ENCODE measurements around the gene BRD7.
A peak's percentile ranks its signal among the peaks of the same experiment; 100 is the strongest.

Gene BRD7

DNA sequence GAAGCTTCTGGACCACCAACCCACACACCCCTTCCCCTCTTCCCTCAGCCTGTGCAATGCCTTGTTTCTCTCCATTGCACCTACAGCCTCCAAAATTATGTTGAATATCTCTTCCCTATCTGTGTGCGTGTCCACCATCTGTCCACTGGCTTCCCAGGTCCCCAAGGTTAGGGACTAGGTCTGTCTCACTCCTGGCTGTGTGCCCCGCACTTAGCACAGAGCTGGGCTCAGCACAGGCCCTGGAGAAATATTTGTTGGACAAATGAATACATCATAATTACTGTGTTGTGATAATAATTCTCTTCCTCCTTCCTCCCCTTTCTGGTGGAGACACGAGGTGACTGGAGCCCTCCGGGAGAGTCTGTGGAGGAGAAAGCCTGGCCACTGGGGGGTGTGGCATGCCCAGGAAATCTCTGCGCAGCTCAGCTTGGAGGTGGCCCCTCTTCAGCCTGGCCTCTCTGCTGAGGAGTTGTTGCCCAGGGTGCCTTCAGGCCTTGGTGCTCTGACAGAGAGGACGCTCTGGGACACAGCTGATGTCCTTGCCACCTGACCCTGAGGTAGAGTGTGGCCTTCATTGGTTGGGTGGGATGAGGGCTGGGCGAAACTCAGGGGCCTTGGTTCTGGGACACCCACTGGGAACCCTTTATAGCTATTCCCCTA lies 3.3 kb upstream of the BRD7 start:
- TF ChIP-seq, protein P1, sequence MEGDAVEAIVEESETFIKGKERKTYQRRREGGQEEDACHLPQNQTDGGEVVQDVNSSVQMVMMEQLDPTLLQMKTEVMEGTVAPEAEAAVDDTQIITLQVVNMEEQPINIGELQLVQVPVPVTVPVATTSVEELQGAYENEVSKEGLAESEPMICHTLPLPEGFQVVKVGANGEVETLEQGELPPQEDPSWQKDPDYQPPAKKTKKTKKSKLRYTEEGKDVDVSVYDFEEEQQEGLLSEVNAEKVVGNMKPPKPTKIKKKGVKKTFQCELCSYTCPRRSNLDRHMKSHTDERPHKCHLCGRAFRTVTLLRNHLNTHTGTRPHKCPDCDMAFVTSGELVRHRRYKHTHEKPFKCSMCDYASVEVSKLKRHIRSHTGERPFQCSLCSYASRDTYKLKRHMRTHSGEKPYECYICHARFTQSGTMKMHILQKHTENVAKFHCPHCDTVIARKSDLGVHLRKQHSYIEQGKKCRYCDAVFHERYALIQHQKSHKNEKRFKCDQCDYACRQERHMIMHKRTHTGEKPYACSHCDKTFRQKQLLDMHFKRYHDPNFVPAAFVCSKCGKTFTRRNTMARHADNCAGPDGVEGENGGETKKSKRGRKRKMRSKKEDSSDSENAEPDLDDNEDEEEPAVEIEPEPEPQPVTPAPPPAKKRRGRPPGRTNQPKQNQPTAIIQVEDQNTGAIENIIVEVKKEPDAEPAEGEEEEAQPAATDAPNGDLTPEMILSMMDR (conservative IDR thresholded peaks at IDR 0.05; ENCODE audit: low read length) = 0 out of 2 replicates have a peak, but pooled peaks have one; percentile 17
- no peak for TF ChIP-seq EZH2phosphoT487 (IDR thresholded peaks at IDR 0.05; ENCODE audit: borderline replicate concordance)
- H3K4me2 ChIP-seq (ENCODE audit: low read depth, low read length, poor library complexity, severe bottlenecking) = no peak overlapping the region
- no peak overlapping the region for H3K9ac ChIP-seq (ENCODE audit: low read depth, low read length, poor library complexity, severe bottlenecking)
- H3K79me2 ChIP-seq (ENCODE audit: insufficient read depth, low read length) = peaks cover 15% of the 10 kb centered on the region
- no peaks in the 10 kb centered on the region for H3K9me2 ChIP-seq (replicated peaks; ENCODE audit: low read depth, low read length)
- no peaks in the 10 kb centered on the region for H3K27me3 ChIP-seq (ENCODE audit: insufficient read depth, low read length, poor library complexity, severe bottlenecking)
- no peak overlapping the region for H2AFZ ChIP-seq (ENCODE audit: low read length)
- peaks cover 14% of the 10 kb centered on the region for H3K4me1 ChIP-seq (ENCODE audit: insufficient read depth, low read length, poor library complexity, severe bottlenecking)
- peaks cover 14% of the 10 kb centered on the region for H4K20me1 ChIP-seq (ENCODE audit: insufficient read depth, low read length, poor library complexity, severe bottlenecking)
- H3K9me3 ChIP-seq (ENCODE audit: insufficient read depth, low read depth, low read length) = no peaks in the 10 kb centered on the region
- no peak overlapping the region for H3K4me3 ChIP-seq (ENCODE audit: low read length, poor library complexity, severe bottlenecking)
- no peaks in the 10 kb centered on the region for H3K36me3 ChIP-seq (ENCODE audit: insufficient read depth, low read length)
- H3F3A ChIP-seq (ENCODE audit: low read depth) = no peaks in the 10 kb centered on the region

DNA sequence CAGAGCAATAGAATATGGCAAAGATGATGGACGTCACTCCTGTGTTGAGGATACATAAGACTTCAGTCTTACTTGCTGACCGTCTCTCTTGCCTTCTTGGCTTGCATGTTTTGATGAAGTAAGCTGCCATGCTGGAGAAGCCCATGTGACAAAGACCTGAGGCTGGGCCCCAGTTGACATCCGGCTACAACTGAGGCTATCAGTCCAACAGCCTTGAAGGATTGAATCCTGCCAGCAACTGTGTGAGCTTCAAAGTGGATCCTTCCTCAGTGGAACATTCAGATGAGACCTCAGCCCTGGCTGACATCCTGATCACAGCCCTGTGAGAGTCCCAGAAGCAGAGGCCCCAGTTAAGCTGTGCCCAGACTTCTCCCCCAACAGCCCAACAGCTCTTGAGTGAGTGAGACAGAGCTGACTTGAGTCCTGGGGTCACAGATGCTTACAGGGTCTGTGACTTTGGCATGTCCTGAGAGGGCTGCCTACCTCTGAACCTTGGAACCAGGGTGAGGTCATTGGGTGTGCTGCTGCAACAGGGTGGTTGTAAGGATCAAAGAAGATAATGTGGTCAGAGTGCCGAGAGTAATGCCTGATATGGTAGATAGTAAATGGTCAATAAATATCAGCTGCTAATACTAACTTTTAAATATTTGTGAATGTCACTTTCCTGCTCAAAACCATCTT lies 2.4 kb upstream of the BRD7 start:
- Histone ChIP-seq H4K20me1 (ENCODE audit: insufficient read depth, low read length, poor library complexity, severe bottlenecking) (peaks cover 23% of the 10 kb centered on the region), H3K4me1 (ENCODE audit: insufficient read depth, low read length, poor library complexity, severe bottlenecking) (peaks cover 18% of the 10 kb centered on the region), H2AFZ (ENCODE audit: low read length) (no peak overlapping the region), H3K9me3 (ENCODE audit: insufficient read depth, low read depth, low read length) (no peaks in the 10 kb centered on the region), H3K4me3 (ENCODE audit: low read length, poor library complexity, severe bottlenecking) (no peak overlapping the region), H3K9ac (ENCODE audit: low read depth, low read length, poor library complexity, severe bottlenecking) (no peak overlapping the region), H3K36me3 (ENCODE audit: insufficient read depth, low read length) (no peaks in the 10 kb centered on the region), H3K27me3 (ENCODE audit: insufficient read depth, low read length, poor library complexity, severe bottlenecking) (no peaks in the 10 kb centered on the region), H3F3A (ENCODE audit: low read depth) (no peaks in the 10 kb centered on the region), H3K79me2 (ENCODE audit: insufficient read depth, low read length) (peaks cover 23% of the 10 kb centered on the region), H3K4me2 (ENCODE audit: low read depth, low read length, poor library complexity, severe bottlenecking) (no peak overlapping the region), H3K9me2 (replicated peaks; ENCODE audit: low read depth, low read length) (no peaks in the 10 kb centered on the region)
- TF ChIP-seq, protein P1 (conservative IDR thresholded peaks at IDR 0.05; ENCODE audit: low read length) = no peak
- TF ChIP-seq EZH2phosphoT487 (IDR thresholded peaks at IDR 0.05; ENCODE audit: borderline replicate concordance) = no peak

DNA sequence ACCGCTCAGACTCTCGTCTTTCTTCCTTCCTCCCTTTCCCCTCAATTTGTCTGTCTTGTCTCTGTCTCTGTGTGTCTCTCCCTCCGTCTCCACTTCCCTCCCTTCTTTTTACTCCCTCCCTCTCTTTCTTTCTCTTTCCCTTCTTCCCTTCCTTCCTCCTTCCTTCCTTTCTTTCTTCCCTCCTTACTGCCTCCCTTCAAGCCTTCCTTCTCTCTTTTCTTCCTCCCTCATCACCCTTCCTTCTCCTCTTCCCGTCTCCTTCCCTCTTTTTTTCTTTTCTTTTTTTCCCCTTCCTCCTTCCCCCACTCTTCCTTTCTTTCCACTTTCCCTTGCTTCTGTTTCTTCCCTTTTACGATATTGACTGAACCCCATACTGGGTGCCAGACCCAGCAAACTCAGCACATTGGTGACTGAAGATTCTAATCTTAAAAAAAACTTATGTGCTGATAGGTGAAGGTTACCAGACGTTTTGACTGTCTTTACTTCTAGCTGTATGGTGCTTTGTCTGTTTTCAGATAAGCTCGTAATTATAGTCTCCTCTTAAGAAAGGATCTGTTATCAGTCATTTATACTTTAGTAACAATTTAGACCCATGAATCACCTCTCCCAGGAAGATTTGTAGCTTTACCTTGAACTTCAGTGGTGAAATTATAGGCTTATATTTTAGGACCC lies 481 bp upstream of the BRD7 start:
- Histone ChIP-seq H3K4me2 (ENCODE audit: low read depth, low read length, poor library complexity, severe bottlenecking) (peak overlapping the region; percentile 95), H3K9ac (ENCODE audit: low read depth, low read length, poor library complexity, severe bottlenecking) (peak overlapping the region; percentile 66), H3K4me3 (ENCODE audit: low read length, poor library complexity, severe bottlenecking) (peak overlapping the region; percentile 77), H3K9me3 (ENCODE audit: insufficient read depth, low read depth, low read length) (no peaks in the 10 kb centered on the region), H3K79me2 (ENCODE audit: insufficient read depth, low read length) (peaks cover 43% of the 10 kb centered on the region), H3K36me3 (ENCODE audit: insufficient read depth, low read length) (peaks cover 3% of the 10 kb centered on the region; the same call in 1 of the 2 replicates), H4K20me1 (ENCODE audit: insufficient read depth, low read length, poor library complexity, severe bottlenecking) (peaks cover 41% of the 10 kb centered on the region), H2AFZ (ENCODE audit: low read length) (peak overlapping the region; percentile 100), H3K9me2 (replicated peaks; ENCODE audit: low read depth, low read length) (no peaks in the 10 kb centered on the region), H3K27me3 (ENCODE audit: insufficient read depth, low read length, poor library complexity, severe bottlenecking) (no peaks in the 10 kb centered on the region), H3F3A (ENCODE audit: low read depth) (no peaks in the 10 kb centered on the region), H3K4me1 (ENCODE audit: insufficient read depth, low read length, poor library complexity, severe bottlenecking) (peaks cover 35% of the 10 kb centered on the region)
- no peak for TF ChIP-seq EZH2phosphoT487 (IDR thresholded peaks at IDR 0.05; ENCODE audit: borderline replicate concordance)
- TF ChIP-seq, protein P1 (conservative IDR thresholded peaks at IDR 0.05; ENCODE audit: low read length) = no peak

Measured in Loucy (cell line).